ENCODE measurements around the gene TARM1. TPM values are rescaled to one million over a fixed set of nuclear protein-coding genes. Genes with fewer than 3 reads are reported as not detected.

TARM1 gene
- total and polyA plus RNA-seq, 2 donors (not counting 1 experiment from before 2014, with no cell fraction given): not detected

GRCh38 chr19:54041969-54042606 is 39.1 kb downstream of the TARM1 start:
- Mint-ChIP-seq H3K27me3 (peaks cover 21% of the 10 kb centered on the region), H3K9me3 (ENCODE audit: insufficient read depth) (no peaks in the 10 kb centered on the region), H3K27ac (no peak overlapping the region), H3K4me1 (no peaks in the 10 kb centered on the region), H3K4me3 (no peak overlapping the region)
- no peak overlapping the region for H2AFZ ChIP-seq (ENCODE audit: insufficient read depth, low read depth, low read length, poor library complexity, severe bottlenecking)
- H3K27me3 ChIP-seq (replicated peaks in 1 of 4; ENCODE audit: control extremely low read depth in 1 of 4, control insufficient read depth in 3 of 4, insufficient read depth in 4 of 4, low read length in 3 of 4): no peaks in the 10 kb centered on the region
- H3K9ac ChIP-seq (ENCODE audit: low read length): no peak overlapping the region
- peaks cover 0 to 16% (median 0%) of the 10 kb centered on the region in 3 donors for H3K9me3 ChIP-seq (ENCODE audit: control extremely low read depth in 1 of 3, control insufficient read depth in 2 of 3, insufficient read depth in 1 of 3, low read length in 2 of 3)
- TF ChIP-seq EZH2 (IDR thresholded peaks at IDR 0.05; ENCODE audit: borderline replicate concordance, insufficient read depth, low read depth, low read length, poor library complexity, severe bottlenecking): no peak
- no peak for TF ChIP-seq CTCF (IDR thresholded peaks at IDR 0.05)
- intact Hi-C loops (cut with micrococcal nuclease): no loop called here
- DNase-seq (no peak), ATAC-seq (ENCODE audit: low read depth) (no peak)
- ChIA-PET POLR2A (no interaction called here), CTCF (interaction anchor here (1.4 kb wide), 1 partner anchor 18 kb away, joined by 3 read pairs; no protein-coding TSS in a partner anchor)
- H3K79me2 ChIP-seq (ENCODE audit: control insufficient read depth, insufficient read depth, low read length): no peaks in the 10 kb centered on the region
- WGBS (ENCODE audit: insufficient coverage): 70% methylated on average over 5 of the region's 9 CpGs
- no peak overlapping the region for H3K4me2 ChIP-seq (replicated peaks; ENCODE audit: low read depth, low read length, poor library complexity, severe bottlenecking)
- no peaks in the 10 kb centered on the region for H4K20me1 ChIP-seq (ENCODE audit: control insufficient read depth, insufficient read depth, low read length, poor library complexity, severe bottlenecking)
- H3K27ac ChIP-seq (ENCODE audit: low read length in 2 of 2): no peak overlapping the region
- H3K4me3 ChIP-seq (ENCODE audit: control extremely low read depth in 1 of 5, extremely low read depth in 1 of 5, insufficient read depth in 1 of 5, low read depth in 2 of 5, low read length in 4 of 5): no peak overlapping the region
- no peaks in the 10 kb centered on the region for H3K4me1 ChIP-seq (ENCODE audit: control insufficient read depth in 2 of 2, insufficient read depth in 2 of 2, low read length in 2 of 2)
- H3K36me3 ChIP-seq (replicated peaks in 1 of 2; ENCODE audit: control extremely low read depth in 1 of 2, control insufficient read depth in 1 of 2, extremely low read depth in 1 of 2, insufficient read depth in 2 of 2, low read length in 1 of 2): no peaks in the 10 kb centered on the region

- WGBS (ENCODE audit: insufficient coverage): 40% methylated on average over 1 of the region's 4 CpGs
- H3K27me3 Mint-ChIP-seq: peaks cover 9% of the 10 kb centered on the region
These were observed 41.2 kb downstream of the TARM1 start for GRCh38 chr19:54040003-54040402.

More at GRCh38 chr19:54040003-54040402, 41.2 kb downstream of the TARM1 start:
- intact Hi-C loops (cut with micrococcal nuclease): no loop called here
- ChIA-PET POLR2A (interaction anchor here (0.6 kb wide), 1 partner anchor 19 kb away, joined by 4 read pairs; no protein-coding TSS in a partner anchor), CTCF (interaction anchor here (0.7 kb wide), 2 partner anchors 13 to 25 kb away, joined by 3 to 4 read pairs; no protein-coding TSS in a partner anchor)
- no peaks in the 10 kb centered on the region for H3K79me2 ChIP-seq (ENCODE audit: control insufficient read depth, insufficient read depth, low read length)
- ATAC-seq (ENCODE audit: low read depth) (no peak), DNase-seq (no peak)
- no peak overlapping the region for H3K4me3 ChIP-seq (ENCODE audit: control extremely low read depth in 1 of 5, extremely low read depth in 1 of 5, insufficient read depth in 1 of 5, low read depth in 2 of 5, low read length in 4 of 5)
- Mint-ChIP-seq H3K27ac (no peak overlapping the region), H3K4me1 (no peaks in the 10 kb centered on the region), H3K4me3 (no peak overlapping the region), H3K9me3 (ENCODE audit: insufficient read depth) (no peaks in the 10 kb centered on the region)
- H2AFZ ChIP-seq (ENCODE audit: insufficient read depth, low read depth, low read length, poor library complexity, severe bottlenecking): no peak overlapping the region
- no peak for TF ChIP-seq EZH2 (IDR thresholded peaks at IDR 0.05; ENCODE audit: borderline replicate concordance, insufficient read depth, low read depth, low read length, poor library complexity, severe bottlenecking)
- TF ChIP-seq CTCF (IDR thresholded peaks at IDR 0.05): no peak
- no peaks in the 10 kb centered on the region for H3K4me1 ChIP-seq (ENCODE audit: control insufficient read depth in 2 of 2, insufficient read depth in 2 of 2, low read length in 2 of 2)
- H3K9ac ChIP-seq (ENCODE audit: low read length): no peak overlapping the region
- H4K20me1 ChIP-seq (ENCODE audit: control insufficient read depth, insufficient read depth, low read length, poor library complexity, severe bottlenecking): no peaks in the 10 kb centered on the region
- no peak overlapping the region for H3K27ac ChIP-seq (ENCODE audit: low read length in 2 of 2)
- H3K9me3 ChIP-seq (ENCODE audit: control extremely low read depth in 1 of 3, control insufficient read depth in 2 of 3, insufficient read depth in 1 of 3, low read length in 2 of 3): peaks cover 0 to 16% (median 0%) of the 10 kb centered on the region in 3 donors
- no peaks in the 10 kb centered on the region for H3K27me3 ChIP-seq (replicated peaks in 1 of 4; ENCODE audit: control extremely low read depth in 1 of 4, control insufficient read depth in 3 of 4, insufficient read depth in 4 of 4, low read length in 3 of 4)
- H3K4me2 ChIP-seq (replicated peaks; ENCODE audit: low read depth, low read length, poor library complexity, severe bottlenecking): no peak overlapping the region
- no peaks in the 10 kb centered on the region for H3K36me3 ChIP-seq (replicated peaks in 1 of 2; ENCODE audit: control extremely low read depth in 1 of 2, control insufficient read depth in 1 of 2, extremely low read depth in 1 of 2, insufficient read depth in 2 of 2, low read length in 1 of 2)
